Activated effector memory CD4-positive, alpha-beta T cell treated with Interleukin-2 at 50 U/mL for 16 hours (primary cell): ENCODE measurements around the gene DYNC1LI2.
"Not testable (repeated sequence)": the region's sequence is repeated elsewhere in the genome, so short reads cannot be mapped to it uniquely, and the experiment has no call there.

ENCODE experiments used
- DNase-seq: peaks from one replicate; pipeline ENCODE4 v3.0.0-alpha.2; 2020

Gene DYNC1LI2

GRCh38 chr16:66695935-66696668 lies 55.3 kb downstream of the DYNC1LI2 start:
- DNase-seq = no peak

GRCh38 chr16:66695471-66695934 lies 55.9 kb downstream of the DYNC1LI2 start:
- no peak for DNase-seq

GRCh38 chr16:66693149-66693548 lies 58.3 kb downstream of the DYNC1LI2 start:
- no peak for DNase-seq

- no peak for DNase-seq
Measured at GRCh38 chr16:66692341-66692740, 59.1 kb downstream of the DYNC1LI2 start.

GRCh38 chr16:66691234-66691633 lies 60.2 kb downstream of the DYNC1LI2 start:
- no peak for DNase-seq

- no peak for DNase-seq
Measured at GRCh38 chr16:66690106-66690847, 61.1 kb downstream of the DYNC1LI2 start.

- no peak for DNase-seq
Measured at GRCh38 chr16:66689282-66689681, 62.1 kb downstream of the DYNC1LI2 start.

- DNase-seq = no peak
Measured at GRCh38 chr16:66687906-66688625, 63.3 kb downstream of the DYNC1LI2 start.

- DNase-seq = not testable (repeated sequence)
Measured at GRCh38 chr16:66685501-66686115, 65.8 kb downstream of the DYNC1LI2 start.

- DNase-seq = no peak
Measured at GRCh38 chr16:66682271-66682670, 69.1 kb downstream of the DYNC1LI2 start.

- no peak for DNase-seq
Measured at GRCh38 chr16:66681676-66682075, 69.7 kb downstream of the DYNC1LI2 start.

GRCh38 chr16:66678337-66678736 lies 73.1 kb downstream of the DYNC1LI2 start:
- DNase-seq = no peak

GRCh38 chr16:66677836-66678235 lies 73.6 kb downstream of the DYNC1LI2 start:
- DNase-seq = no peak

- no peak for DNase-seq
Measured at GRCh38 chr16:66677179-66677578, 74.2 kb downstream of the DYNC1LI2 start.

- no peak for DNase-seq
Measured at GRCh38 chr16:66676599-66676998, 74.8 kb downstream of the DYNC1LI2 start.

- DNase-seq = no peak
Measured at GRCh38 chr16:66673691-66674090, 77.7 kb downstream of the DYNC1LI2 start.
